DMS153 treated with DMSO at 0.1 percent for 48 hours (cell line): Measurements from ENCODE around the gene CPNE7.
A peak's percentile ranks its signal among the peaks of the same experiment; 100 is the strongest.
"Not testable (repeated sequence)": the region's sequence is repeated elsewhere in the genome, so short reads cannot be mapped to it uniquely, and the experiment has no call there.

Experiments
- DNase-seq: peaks from one replicate; lab custom pipeline; 2025; ENCODE audit not compliant: unreplicated experiment; lab: John Stamatoyannopoulos, UW

The CPNE7 gene

GRCh38 chr16:89582614-89583196 lies 7.1 kb downstream of the CPNE7 start:
- DNase-seq, result no peak

DNA sequence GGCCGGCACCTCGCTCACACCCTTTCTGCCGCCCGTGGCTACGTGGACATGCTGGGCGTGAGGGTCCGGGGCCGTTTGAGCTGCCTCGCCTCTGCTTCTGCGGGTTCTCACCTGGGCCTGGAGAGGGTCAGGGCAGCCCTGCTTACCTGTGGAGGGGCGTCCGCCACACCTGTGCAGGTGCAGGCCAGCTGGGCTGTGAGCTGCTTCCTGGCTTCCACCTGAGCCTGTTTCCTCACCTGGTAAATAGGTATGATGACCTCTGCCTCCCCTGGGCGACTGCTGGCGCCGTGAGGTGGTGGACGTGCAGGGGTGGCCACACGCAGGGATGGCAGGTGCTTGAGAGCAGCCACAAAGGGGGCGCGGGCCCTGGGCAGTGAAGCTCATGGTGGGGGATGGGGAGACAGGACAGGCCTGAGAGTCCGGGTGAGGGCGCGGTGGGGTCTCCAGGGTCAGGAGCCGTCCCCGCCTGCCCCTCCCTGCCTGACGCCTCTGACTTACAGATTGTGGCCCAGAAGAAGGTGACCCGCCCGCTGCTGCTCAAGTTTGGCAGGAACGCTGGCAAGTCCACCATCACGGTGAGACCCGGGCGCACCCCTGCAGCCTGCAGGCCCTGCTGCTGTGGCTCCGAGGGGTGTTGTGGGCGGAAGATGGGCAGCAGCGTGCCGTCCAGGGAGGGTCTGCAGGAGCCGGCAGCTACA lies 7.8 kb downstream of the CPNE7 start:
- DNase-seq, result no peak

DNA sequence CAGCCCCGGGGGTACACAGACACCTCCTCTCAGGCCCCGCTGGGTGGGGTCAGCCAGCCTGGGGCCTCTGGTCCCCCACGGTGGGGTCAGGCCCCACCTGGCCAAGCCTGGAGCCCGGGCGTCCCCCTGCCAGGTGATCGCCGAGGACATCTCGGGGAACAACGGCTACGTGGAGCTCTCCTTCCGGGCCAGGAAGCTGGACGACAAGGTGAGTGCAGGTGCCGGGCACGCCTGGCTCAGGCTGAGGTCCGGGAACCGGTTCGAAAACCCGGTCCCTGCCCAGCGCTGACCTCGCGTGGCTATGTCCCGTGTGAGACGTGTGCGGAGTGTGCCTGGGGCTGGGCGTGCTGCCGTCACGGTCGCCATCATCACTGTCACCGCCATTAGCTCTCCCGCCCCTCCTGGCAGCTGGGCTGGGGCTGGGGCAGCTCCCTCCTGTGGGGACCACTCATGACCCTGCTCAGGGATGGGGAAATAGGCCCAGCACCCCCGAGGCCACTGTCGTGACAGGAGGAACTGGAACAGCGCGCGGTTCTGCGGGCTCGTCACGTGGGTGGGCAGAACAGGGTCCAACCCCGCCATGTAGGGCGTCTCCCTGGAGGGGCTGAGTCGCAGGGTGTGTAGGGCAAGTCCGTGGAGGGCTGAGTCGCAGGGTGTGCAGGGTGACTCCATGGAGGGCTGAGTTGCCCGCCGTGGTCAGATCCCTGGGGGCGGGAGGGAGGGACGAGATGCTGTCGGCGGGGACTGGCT lies 8.5 kb downstream of the CPNE7 start:
- no peak for DNase-seq

GRCh38 chr16:89584768-89585549 lies 9.4 kb downstream of the CPNE7 start:
- DNase-seq, result peak; percentile 8

DNA sequence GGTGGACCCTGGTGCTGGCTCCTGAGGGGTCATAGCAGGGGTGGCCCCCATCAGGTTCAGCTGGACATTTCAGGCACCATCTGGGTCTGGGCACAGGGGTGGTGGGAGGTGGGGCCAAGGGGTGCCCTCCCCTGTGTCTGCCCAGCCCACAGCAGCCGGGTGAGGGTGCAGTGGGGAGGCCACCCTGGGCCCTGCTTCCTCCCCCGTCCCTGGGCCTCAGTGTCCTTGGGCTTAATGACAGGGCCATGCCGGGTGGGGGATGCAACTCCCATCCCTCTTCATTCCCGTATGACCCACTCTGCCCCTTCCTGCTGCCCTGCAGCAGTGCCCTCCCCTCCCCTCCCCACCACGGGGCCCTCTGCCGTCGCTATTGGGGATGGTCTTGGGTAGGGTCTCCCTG lies 10.7 kb downstream of the CPNE7 start:
- no peak for DNase-seq

DNA sequence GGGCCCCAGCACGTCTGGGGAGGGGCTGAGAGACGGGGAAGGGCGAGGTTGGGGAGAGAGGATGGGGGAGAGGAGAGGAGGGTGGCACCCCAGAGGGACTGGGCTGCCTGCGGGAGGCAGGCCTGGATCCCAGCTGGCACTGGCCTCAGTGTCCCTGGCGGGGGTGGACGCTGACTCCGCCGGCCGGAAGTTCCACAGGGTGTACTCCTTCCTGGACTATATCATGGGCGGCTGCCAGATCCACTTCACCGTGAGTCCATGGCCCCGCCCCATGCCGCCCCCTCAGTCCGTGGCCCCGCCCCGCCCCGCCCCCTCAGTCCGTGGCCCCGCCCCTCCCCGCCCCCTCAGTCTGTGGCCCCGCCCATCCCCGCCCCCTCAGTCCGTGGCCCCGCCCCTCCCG lies 11.3 kb downstream of the CPNE7 start:
- peak; percentile 36 for DNase-seq

DNA sequence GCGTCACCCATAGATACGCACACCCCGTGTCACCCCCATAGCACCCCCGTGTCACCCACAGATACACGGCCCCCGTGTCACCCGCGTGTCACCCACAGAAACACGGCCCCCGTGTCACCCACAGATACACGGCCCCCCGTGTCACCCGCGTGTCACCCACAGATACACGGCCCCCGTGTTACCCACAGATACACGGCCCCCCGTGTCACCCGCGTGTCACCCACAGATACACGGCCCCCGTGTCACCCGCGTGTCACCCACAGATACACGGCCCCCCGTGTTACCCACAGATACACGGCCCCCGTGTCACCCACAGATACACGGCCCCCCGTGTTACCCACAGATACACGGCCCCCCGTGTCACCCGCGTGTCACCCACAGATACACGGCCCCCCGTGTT lies 12.1 kb downstream of the CPNE7 start:
- not testable (repeated sequence) for DNase-seq

GRCh38 chr16:89588413-89589109 lies 13.0 kb downstream of the CPNE7 start:
- DNase-seq, result no peak

GRCh38 chr16:89589241-89589926 lies 13.8 kb downstream of the CPNE7 start:
- no peak for DNase-seq

DNA sequence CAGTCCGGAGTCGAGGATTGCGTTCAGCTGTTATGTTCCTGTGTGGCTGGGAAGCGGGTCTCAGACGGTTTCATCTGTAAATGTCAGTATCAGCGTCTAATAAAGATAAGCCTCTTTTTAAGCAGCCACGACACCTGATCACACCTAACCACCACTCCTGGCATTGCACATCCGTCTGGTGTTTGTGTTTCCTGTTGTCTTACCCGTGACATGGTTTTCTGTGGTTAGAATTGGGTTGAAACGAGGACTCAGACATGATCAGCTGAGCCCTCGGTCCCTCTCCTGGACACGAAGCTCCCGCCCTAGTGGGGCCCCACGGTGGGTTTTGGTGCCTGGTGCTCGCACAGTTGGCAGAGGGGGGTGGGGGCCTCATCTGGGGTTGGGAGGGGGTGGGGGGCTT lies 18.3 kb downstream of the CPNE7 start:
- no peak for DNase-seq

DNA sequence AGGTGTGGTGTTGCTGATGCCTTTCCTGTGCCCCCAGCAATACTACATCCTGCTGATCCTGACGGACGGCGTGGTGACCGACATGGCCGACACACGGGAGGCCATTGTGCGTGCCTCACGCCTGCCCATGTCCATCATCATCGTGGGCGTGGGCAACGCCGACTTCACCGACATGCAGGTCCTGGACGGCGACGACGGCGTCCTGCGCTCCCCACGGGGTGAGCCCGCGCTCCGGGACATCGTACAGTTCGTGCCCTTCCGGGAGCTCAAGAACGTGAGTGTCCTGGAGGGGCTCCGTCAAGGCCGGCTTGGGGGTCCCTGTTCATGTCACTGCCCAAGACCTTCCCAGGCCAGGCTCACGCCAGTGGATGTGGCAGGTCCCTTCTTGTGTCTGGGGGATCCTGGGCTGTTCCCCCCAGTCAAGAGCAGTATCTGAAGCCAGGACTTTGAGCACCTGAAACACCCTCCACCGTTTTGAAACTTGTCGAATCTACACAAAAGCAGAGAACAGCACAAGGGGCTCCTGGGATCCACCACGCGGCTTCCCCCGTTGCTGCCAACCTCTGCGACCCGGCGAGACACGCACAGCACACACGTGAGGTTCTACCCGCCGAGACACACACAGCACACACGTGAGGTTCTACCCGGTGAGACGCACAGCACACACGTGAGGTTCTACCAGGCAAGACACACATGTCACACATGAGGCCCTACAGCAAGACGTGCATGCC lies 19.9 kb downstream of the CPNE7 start:
- DNase-seq, result no peak

GRCh38 chr16:89596061-89596689 lies 20.6 kb downstream of the CPNE7 start:
- no peak for DNase-seq

DNA sequence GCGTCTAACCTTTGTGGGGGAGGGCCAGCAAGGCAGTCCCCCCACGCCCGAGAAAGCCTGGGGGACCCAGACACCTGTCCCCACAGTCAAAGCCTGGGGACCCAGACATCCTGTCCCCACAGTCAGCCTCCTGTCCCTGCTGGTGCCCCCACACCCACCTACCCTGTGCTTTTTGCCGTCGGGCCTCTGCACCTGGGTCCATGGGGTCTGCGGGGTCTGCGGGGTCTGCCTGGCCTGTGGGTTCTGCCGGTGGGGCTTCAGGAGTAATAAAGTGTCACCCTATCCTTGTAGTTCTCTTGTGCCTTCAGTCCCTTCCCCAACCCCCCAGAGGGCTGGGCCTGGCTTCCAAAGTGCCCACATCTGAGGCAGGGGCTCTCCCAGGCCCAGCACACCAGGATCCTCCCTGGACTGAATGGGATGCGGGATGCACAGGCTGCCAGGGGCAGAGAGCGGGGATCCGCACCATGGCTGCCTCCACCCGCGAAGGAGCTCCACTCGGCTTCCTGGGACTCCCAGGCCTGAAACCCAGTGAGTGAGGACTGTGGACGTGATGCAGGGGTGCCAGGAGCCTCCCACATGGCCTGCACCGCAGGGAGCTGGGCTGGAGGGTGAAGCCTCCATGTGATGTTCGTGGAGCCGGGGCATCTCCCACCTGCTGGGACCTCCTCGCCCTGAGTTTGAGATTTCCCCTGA lies 21.5 kb downstream of the CPNE7 start:
- DNase-seq, result no peak

DNA sequence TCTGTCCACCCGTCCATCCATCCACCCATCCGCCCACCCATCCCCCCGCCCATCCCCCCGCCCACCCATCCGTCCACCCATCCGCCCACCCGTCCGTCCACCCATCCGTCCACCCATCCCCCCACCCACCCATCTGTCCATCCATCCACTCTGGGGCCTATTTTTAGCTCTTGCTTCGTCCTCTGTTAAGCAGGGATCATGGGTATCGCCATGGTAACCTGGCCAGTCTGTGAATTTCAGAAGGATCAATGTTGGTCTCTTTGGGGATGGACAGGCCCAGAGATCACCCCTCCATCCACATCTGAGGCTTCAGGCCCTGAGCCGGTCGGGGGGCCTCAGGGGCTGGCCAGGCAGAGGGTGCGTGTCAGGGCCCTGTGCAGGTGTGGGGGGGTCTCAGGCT lies 22.6 kb downstream of the CPNE7 start:
- no peak for DNase-seq

GRCh38 chr16:89599451-89599858 lies 23.9 kb downstream of the CPNE7 start:
- peak; percentile 8 for DNase-seq

DNA sequence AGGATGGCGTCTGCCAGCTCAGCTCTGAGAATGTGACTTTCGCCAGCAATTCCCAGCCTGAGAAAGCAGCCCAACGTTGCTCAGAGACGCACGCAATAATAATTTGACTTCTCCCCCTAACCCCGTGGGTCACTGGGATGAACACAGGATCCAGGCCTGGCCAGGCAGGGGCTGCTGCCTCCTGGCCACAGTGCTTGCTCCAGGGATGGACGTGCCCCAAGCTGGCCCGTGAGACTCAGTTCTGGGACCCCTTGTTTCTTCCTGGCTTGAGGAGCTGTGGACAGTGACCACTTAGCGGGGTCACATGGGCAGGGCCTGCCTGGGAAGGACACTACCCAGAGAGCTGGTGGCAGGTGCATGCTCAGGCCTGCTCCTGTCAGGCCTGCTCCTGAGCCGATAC lies 24.3 kb downstream of the CPNE7 start:
- DNase-seq, result no peak

DNA sequence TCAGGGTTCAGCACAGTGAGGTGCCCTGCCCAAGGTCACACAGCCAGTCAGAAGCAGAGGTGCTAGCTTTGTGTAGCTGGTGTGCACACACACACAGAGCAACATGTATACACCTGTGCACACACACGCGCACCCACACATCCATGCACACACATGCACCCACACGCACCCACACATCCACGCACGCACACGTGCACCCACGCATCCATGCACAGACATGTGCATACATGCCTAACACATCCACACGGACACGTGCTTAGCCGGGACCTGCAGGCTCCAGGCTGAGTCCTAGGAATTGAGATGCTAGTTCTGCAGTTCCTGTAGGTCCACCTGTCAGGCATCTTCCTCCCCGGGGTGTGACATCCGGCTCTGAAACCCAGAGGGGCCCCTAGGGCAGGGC lies 24.9 kb downstream of the CPNE7 start:
- DNase-seq, result no peak

DNA sequence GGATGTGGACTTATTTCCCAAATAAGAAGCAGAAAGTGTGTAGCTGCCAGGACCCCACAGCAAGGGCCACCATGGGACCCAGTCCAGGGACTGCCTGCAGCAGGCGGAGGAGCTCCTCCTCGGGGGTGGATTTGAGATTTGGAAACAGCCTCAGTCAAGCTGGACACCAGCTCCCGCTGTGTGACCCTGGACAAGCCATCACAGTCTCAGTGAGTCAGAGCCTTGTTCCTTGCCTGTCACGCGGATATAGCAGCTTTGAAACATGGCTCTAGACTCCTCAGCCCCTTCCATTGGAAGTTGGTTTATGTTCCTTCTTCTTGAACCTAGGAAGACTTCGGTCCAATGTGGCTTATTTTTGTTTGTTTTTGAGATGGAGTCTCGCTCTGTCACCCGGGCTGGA lies 25.4 kb downstream of the CPNE7 start:
- no peak for DNase-seq

- no peak for DNase-seq
These were observed 26.3 kb downstream of the CPNE7 start for GRCh38 chr16:89601906-89602272.
